Panc1 (cell line): Measurements from ENCODE around the gene NAT16. TPM values are rescaled to one million over a fixed set of nuclear protein-coding genes. Genes with fewer than 3 reads are reported as not detected.

ENCODE experiments used
- ATAC-seq: fragments of 200-7000 bp; cut with Tn5 transposase; 2 replicates; pipeline ENCODE4 v1.9.1; 2020; ENCODE audit warnings: mild to moderate bottlenecking, moderate library complexity
- BruUV-seq: library from RNA; stranded (reverse); fragments of 400-500 nt; replicated peaks from 2 replicates; lab custom pipeline; 2021; lab: Mats Ljungman, UMichigan
- CTCF ChIA-PET: fragments of 300-600 bp; sonication (Branson Sonifier 250); formaldehyde crosslinking; loops from one replicate; lab custom pipeline; 2022; ENCODE audit warnings: antibody characterized with exemption; lab: Charles Lee
- POLR2A ChIA-PET: fragments of 300-600 bp; sonication (Branson Sonifier 250); formaldehyde crosslinking; loops from one replicate; lab custom pipeline; 2022; ENCODE audit warnings: antibody characterized with exemption; lab: Charles Lee
- DNase-seq: peaks from one replicate; pipeline ENCODE4 v3.0.0-alpha.2; 2010; ENCODE audit warnings: low read depth, low spot score
- H3K27ac ChIP-seq: 2 replicates; pipeline ENCODE4 v1.5.1; 2011; ENCODE audit warnings: mild to moderate bottlenecking, low read length, inconsistent platforms
- H3K27me3 ChIP-seq: fragments of 200-500 bp; sonication (Bioruptor generic); 2 replicates; pipeline ENCODE4 v1.6.0; 2014; ENCODE audit warnings: low read length, inconsistent platforms; ENCODE audit not compliant: control insufficient read depth, insufficient read depth
- H3K36me3 ChIP-seq: fragments of 200-500 bp; sonication (Bioruptor generic); 2 replicates; pipeline ENCODE4 v1.5.1; 2014; ENCODE audit warnings: inconsistent platforms, mild to moderate bottlenecking, low read length, moderate library complexity; ENCODE audit not compliant: control insufficient read depth, insufficient read depth
- H3K4me1 ChIP-seq: 2 replicates; pipeline ENCODE4 v1.5.1; 2011; ENCODE audit warnings: inconsistent platforms, mild to moderate bottlenecking, low read length, moderate library complexity; ENCODE audit not compliant: control insufficient read depth, insufficient read depth
- H3K4me3 ChIP-seq, 2 experiments: 2 replicates each; pipeline ENCODE4 v1.5.1; 2011 to 2012; ENCODE audit warnings: low read depth in 2 of 2, low read length in 2 of 2, mild to moderate bottlenecking in 2 of 2, inconsistent platforms in 1 of 2, moderate library complexity in 1 of 2
- H3K9me3 ChIP-seq: fragments of 200-500 bp; sonication (Bioruptor generic); 2 replicates; pipeline ENCODE4 v1.5.1; 2014; ENCODE audit warnings: low read depth, mild to moderate bottlenecking, inconsistent platforms, low read length, moderate library complexity; ENCODE audit not compliant: control insufficient read depth, insufficient read depth
- CTCF ChIP-seq: fragments of 450-650 bp; IDR thresholded peaks from 2 replicates; pipeline ENCODE4 v1.5.1; 2017; ENCODE audit warnings: mild to moderate bottlenecking
- POLR2AphosphoS5 ChIP-seq: IDR thresholded peaks from 2 replicates; pipeline ENCODE4 v1.6.1; 2012; ENCODE audit warnings: mild to moderate bottlenecking, low read depth, low read length, moderate library complexity
- SIN3A ChIP-seq: IDR thresholded peaks from 2 replicates; pipeline ENCODE4 v1.6.1; 2012; ENCODE audit warnings: low read depth, mild to moderate bottlenecking, low read length, moderate library complexity, borderline replicate concordance; ENCODE audit not compliant: insufficient read depth
- TCF7L2 ChIP-seq: IDR thresholded peaks from 2 replicates; pipeline ENCODE4 v1.6.1; 2011; ENCODE audit warnings: mild to moderate bottlenecking, low read depth, low read length, inconsistent platforms
- in situ Hi-C: cut with HindIII; loops from 2 replicates; pipeline ENCODE4 v1.10.0; 2016; ENCODE audit warnings: low sequenced_read_pairs, low pct_unique_long_range_greater_than_20kb
- intact Hi-C: fragments of 100-400 bp; cut with micrococcal nuclease; formaldehyde crosslinking; loops from one replicate; pipeline ENCODE4 v1.10.0; 2022; ENCODE audit not compliant: unreplicated experiment
- total RNA-seq: library from RNA; stranded (reverse); gene quantifications from one replicate; pipeline ENCODE4 v1.2.1, GENCODE V29; 2021; ENCODE audit not compliant: unreplicated experiment
- TF ChIP-seq, protein P1 (sequence below), 2 experiments: IDR thresholded peaks; 2 replicates each; pipeline ENCODE4 v1.6.1; 2011 to 2012; ENCODE audit warnings: low read depth in 2 of 2, control low read depth in 1 of 2, low read length in 1 of 2, mild to moderate bottlenecking in 1 of 2, moderate library complexity in 1 of 2; ENCODE audit not compliant: insufficient read depth in 1 of 2

NAT16 gene
- total RNA-seq, 1 experiment from 2014 or later = 0.15 TPM

DNA sequence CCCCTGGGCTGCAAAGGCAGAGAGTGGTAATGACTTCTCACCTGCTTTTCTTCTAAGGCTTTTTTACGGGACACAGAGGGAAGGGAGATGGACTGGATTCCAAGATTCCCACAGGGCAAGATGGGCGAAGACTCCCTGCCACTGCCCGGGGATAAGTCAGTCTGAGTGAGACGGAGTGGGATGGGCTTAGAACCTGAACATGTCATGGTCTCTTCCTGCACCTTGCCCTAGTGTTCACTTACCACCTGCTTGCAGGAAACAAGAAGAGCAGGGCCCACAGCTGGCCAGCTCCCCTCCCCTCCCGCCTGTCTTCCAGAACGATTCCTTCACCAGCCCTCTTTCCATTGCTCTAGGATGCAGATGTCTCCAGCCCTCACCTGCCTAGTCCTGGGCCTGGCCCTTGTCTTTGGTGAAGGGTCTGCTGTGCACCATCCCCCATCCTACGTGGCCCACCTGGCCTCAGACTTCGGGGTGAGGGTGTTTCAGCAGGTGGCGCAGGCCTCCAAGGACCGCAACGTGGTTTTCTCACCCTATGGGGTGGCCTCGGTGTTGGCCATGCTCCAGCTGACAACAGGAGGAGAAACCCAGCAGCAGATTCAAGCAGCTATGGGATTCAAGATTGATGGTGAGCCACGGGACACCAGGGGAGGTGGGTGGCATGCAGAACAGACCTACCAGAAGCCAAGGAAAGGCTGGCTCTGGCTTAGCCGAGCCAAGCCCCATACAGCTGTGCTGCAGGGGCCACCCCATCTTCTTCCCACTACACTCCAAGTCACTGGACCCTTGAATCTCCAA is 51.9 kb downstream of the NAT16 start:
- H3K9me3 ChIP-seq = no peaks in the 10 kb centered on the region
- H3K27me3 ChIP-seq = no peaks in the 10 kb centered on the region
- ChIA-PET CTCF (no interaction called here), POLR2A (interaction anchor here (0.6 to 1.8 kb wide), 3 partner anchors 9 to 295 kb away, joined by 9 to 13 read pairs (median 10); no protein-coding TSS in a partner anchor)
- intact Hi-C loops = no loop called here
- TSS peak; percentile 85 for BruUV-seq
- DNase-seq = no peak
- TF ChIP-seq CTCF (no peak), SIN3A (no peak), TCF7L2 (no peak), POLR2AphosphoS5 (peak; percentile 56)
- TF ChIP-seq, protein P1, sequence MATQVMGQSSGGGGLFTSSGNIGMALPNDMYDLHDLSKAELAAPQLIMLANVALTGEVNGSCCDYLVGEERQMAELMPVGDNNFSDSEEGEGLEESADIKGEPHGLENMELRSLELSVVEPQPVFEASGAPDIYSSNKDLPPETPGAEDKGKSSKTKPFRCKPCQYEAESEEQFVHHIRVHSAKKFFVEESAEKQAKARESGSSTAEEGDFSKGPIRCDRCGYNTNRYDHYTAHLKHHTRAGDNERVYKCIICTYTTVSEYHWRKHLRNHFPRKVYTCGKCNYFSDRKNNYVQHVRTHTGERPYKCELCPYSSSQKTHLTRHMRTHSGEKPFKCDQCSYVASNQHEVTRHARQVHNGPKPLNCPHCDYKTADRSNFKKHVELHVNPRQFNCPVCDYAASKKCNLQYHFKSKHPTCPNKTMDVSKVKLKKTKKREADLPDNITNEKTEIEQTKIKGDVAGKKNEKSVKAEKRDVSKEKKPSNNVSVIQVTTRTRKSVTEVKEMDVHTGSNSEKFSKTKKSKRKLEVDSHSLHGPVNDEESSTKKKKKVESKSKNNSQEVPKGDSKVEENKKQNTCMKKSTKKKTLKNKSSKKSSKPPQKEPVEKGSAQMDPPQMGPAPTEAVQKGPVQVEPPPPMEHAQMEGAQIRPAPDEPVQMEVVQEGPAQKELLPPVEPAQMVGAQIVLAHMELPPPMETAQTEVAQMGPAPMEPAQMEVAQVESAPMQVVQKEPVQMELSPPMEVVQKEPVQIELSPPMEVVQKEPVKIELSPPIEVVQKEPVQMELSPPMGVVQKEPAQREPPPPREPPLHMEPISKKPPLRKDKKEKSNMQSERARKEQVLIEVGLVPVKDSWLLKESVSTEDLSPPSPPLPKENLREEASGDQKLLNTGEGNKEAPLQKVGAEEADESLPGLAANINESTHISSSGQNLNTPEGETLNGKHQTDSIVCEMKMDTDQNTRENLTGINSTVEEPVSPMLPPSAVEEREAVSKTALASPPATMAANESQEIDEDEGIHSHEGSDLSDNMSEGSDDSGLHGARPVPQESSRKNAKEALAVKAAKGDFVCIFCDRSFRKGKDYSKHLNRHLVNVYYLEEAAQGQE (IDR thresholded peaks at IDR 0.05; ENCODE audit: insufficient read depth in 1 of 2, low read depth in 2 of 2, low read length in 1 of 2) = no peak
- peaks cover 50% of the 10 kb centered on the region for H3K4me1 ChIP-seq
- H3K4me3 ChIP-seq = peak overlapping the region; percentile 51 to 90
- peak overlapping the region; percentile 98 for H3K27ac ChIP-seq
- peak; percentile 3; the same call in 1 of the 2 replicates for ATAC-seq
- no peaks in the 10 kb centered on the region for H3K36me3 ChIP-seq
- in situ Hi-C loops = no loop called here

DNA sequence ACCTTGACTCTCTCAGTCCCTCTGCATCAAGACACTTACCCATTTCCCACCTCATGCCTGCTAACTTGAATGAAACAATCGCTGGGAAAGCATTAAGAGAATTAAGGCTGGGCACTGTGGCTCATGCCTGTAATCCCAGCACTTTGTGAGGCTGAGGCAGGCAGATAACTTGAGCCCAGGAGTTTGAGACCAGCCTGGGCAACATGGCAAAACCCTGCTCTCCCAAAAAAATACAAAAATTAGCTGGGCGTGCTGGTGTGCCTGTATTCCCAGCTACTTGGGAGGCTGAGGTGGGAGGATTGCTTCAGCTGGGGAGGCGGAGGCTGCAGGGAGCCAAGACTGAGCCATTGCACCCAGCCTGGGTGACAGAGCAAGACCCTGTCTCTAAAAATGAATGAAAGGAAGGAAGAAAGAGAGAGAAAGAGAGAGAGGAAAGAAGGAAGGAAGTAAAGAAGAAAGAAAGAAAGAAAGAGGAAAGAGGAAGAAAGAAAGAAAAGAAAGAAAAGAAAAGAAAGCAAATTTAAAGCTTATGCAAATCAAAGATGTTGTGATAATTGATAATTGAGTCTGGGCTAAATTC is 52.5 kb downstream of the NAT16 start:
- Histone ChIP-seq H3K27ac (peak overlapping the region; percentile 98), H3K4me3 (peak overlapping the region; percentile 51 to 90), H3K9me3 (no peaks in the 10 kb centered on the region), H3K36me3 (no peaks in the 10 kb centered on the region), H3K27me3 (no peaks in the 10 kb centered on the region), H3K4me1 (peaks cover 56% of the 10 kb centered on the region)
- ChIA-PET CTCF (interaction anchor here (0.6 kb wide), 1 partner anchor 17 kb away, joined by 5 read pairs; no protein-coding TSS in a partner anchor), POLR2A (interaction anchor here (0.6 to 1.8 kb wide), 3 partner anchors 8 to 296 kb away, joined by 9 to 13 read pairs (median 10); no protein-coding TSS in a partner anchor)
- in situ Hi-C loops (no loop called here), intact Hi-C loops (no loop called here)
- DNase-seq = no peak
- no peak for ATAC-seq
- TF ChIP-seq, protein P1 (IDR thresholded peaks at IDR 0.05; ENCODE audit: insufficient read depth in 1 of 2, low read depth in 2 of 2, low read length in 1 of 2) = no peak
- TF ChIP-seq TCF7L2 = no peak
- TF ChIP-seq SIN3A = no peak
- no peak for TF ChIP-seq CTCF
- no peak for TF ChIP-seq POLR2AphosphoS5
- BruUV-seq = no TSS peak
